Neural cell (in vitro differentiated cells): ENCODE data around the gene SPAG6. TPM values are rescaled to one million over a fixed set of nuclear protein-coding genes. Genes with fewer than 3 reads are reported as not detected.
A peak's percentile ranks its signal among the peaks of the same experiment; 100 is the strongest.

Experiments
- H2AFZ ChIP-seq: fragments of 200-600, 300-800 bp; sonication (generic), shearing (Covaris generic); 2 replicates; pipeline ENCODE4 v1.6.0; 2014; ENCODE audit warnings: low read depth, mild to moderate bottlenecking, antibody characterized with exemption, low read length, moderate library complexity
- H3F3A ChIP-seq: fragments of 200-600 bp; shearing (Covaris generic); 2 replicates; pipeline ENCODE4 v1.6.1; 2016; ENCODE audit warnings: mild to moderate bottlenecking, moderate library complexity, mixed read lengths, antibody characterized with exemption, low read length; ENCODE audit not compliant: insufficient read depth, poor library complexity, severe bottlenecking
- H3K27ac ChIP-seq: fragments of 200-600, 300-800 bp; sonication (generic), shearing (Covaris generic); 2 replicates; pipeline ENCODE4 v1.5.1; 2014; ENCODE audit warnings: mild to moderate bottlenecking, low read length, moderate library complexity
- H3K27me3 ChIP-seq: fragments of 300-800, 200-600 bp; sonication (generic), shearing (Covaris generic); 2 replicates; pipeline ENCODE4 v1.6.0; 2014; ENCODE audit warnings: mild to moderate bottlenecking, low read depth, low read length, moderate library complexity; ENCODE audit not compliant: insufficient read depth
- H3K36me3 ChIP-seq: fragments of 300-800, 200-600 bp; sonication (generic), shearing (Covaris generic); 2 replicates; pipeline ENCODE4 v1.5.1; 2014; ENCODE audit warnings: mild to moderate bottlenecking, antibody characterized with exemption, low read length, moderate library complexity; ENCODE audit not compliant: insufficient read depth
- H3K4me2 ChIP-seq: fragments of 300-800, 200-600 bp; sonication (generic), shearing (Covaris generic); 2 replicates; pipeline ENCODE4 v1.6.0; 2014; ENCODE audit warnings: mild to moderate bottlenecking, low read length
- H3K4me3 ChIP-seq: fragments of 300-800, 200-600 bp; sonication (generic), shearing (Covaris generic); 2 replicates; pipeline ENCODE4 v1.5.1; 2014; ENCODE audit warnings: mild to moderate bottlenecking, low read length, moderate library complexity
- H3K79me2 ChIP-seq: fragments of 200-600 bp; shearing (Covaris generic); replicated peaks from 2 replicates; pipeline ENCODE4 v1.6.0; 2014; ENCODE audit warnings: mild to moderate bottlenecking, low read length, moderate library complexity; ENCODE audit not compliant: insufficient read depth
- H3K9ac ChIP-seq: fragments of 300-800, 200-600 bp; sonication (generic), shearing (Covaris generic); 2 replicates; pipeline ENCODE4 v1.6.1; 2016; ENCODE audit warnings: mild to moderate bottlenecking, low read length, mixed read lengths
- H3K9me2 ChIP-seq: fragments of 200-600 bp; shearing (Covaris generic); 2 replicates; pipeline ENCODE4 v1.6.1; 2016; ENCODE audit warnings: mild to moderate bottlenecking, low read length, mixed read lengths; ENCODE audit not compliant: insufficient read depth
- H3K9me3 ChIP-seq: fragments of 200-600, 300-800 bp; sonication (generic), shearing (Covaris generic); 2 replicates; pipeline ENCODE4 v1.6.1; 2016; ENCODE audit warnings: mild to moderate bottlenecking, mixed run types, low read length, moderate library complexity, mixed read lengths
- H4K20me1 ChIP-seq: fragments of 200-600 bp; shearing (Covaris generic); 2 replicates; pipeline ENCODE4 v1.6.1; 2016; ENCODE audit warnings: mild to moderate bottlenecking, mixed run types; ENCODE audit not compliant: insufficient read depth
- EP300 ChIP-seq: fragments of 450-650 bp; conservative IDR thresholded peaks from 2 replicates; pipeline ENCODE4 v1.6.1; 2014; ENCODE audit warnings: antibody characterized with exemption, mild to moderate bottlenecking, moderate library complexity; ENCODE audit not compliant: poor library complexity, severe bottlenecking
- EZH2 ChIP-seq: fragments of 200-600, 300-800 bp; shearing (Covaris generic), sonication (generic); IDR thresholded peaks from 2 replicates; pipeline ENCODE4 v1.6.1; 2014; ENCODE audit warnings: antibody characterized with exemption, low read length, borderline replicate concordance, mild to moderate bottlenecking; ENCODE audit not compliant: insufficient read depth, poor library complexity, severe bottlenecking
- MXI1 ChIP-seq: fragments of 450-650 bp; conservative IDR thresholded peaks from 2 replicates; pipeline ENCODE4 v1.6.1; 2014; ENCODE audit warnings: antibody characterized with exemption, mild to moderate bottlenecking; ENCODE audit not compliant: poor library complexity, severe bottlenecking
- POLR2AphosphoS5 ChIP-seq: IDR thresholded peaks from 2 replicates; pipeline ENCODE4 v1.6.1; 2012
- RAD21 ChIP-seq: fragments of 450-650 bp; conservative IDR thresholded peaks from 2 replicates; pipeline ENCODE4 v1.6.1; 2014; ENCODE audit warnings: antibody characterized with exemption, mild to moderate bottlenecking, moderate library complexity
- SMC3 ChIP-seq: fragments of 450-650 bp; conservative IDR thresholded peaks from 2 replicates; pipeline ENCODE4 v1.6.1; 2014; ENCODE audit warnings: antibody characterized with exemption, mild to moderate bottlenecking, moderate library complexity; ENCODE audit not compliant: poor library complexity
- TAF1 ChIP-seq: IDR thresholded peaks from 2 replicates; pipeline ENCODE4 v1.6.1; 2012; ENCODE audit warnings: low read depth
- polyA plus RNA-seq: library from polyadenylated mRNA; depleted of rRNA; stranded (reverse); fragments of >200 nt; gene quantifications from 2 replicates; pipeline ENCODE4 v1.2.3, GENCODE V29; 2014
- TF ChIP-seq, protein P1 (sequence below): IDR thresholded peaks from 2 replicates; pipeline ENCODE4 v1.6.1; 2012; ENCODE audit warnings: borderline replicate concordance
- TF ChIP-seq, protein P2 (sequence below): fragments of 450-650 bp; IDR thresholded peaks from 2 replicates; pipeline ENCODE4 v1.5.1; 2014; ENCODE audit warnings: antibody characterized with exemption, mild to moderate bottlenecking, moderate library complexity; ENCODE audit not compliant: poor library complexity, severe bottlenecking

Gene SPAG6
- polyA plus RNA-seq, 1 donor from 2014 or later, result 0.36 TPM

DNA sequence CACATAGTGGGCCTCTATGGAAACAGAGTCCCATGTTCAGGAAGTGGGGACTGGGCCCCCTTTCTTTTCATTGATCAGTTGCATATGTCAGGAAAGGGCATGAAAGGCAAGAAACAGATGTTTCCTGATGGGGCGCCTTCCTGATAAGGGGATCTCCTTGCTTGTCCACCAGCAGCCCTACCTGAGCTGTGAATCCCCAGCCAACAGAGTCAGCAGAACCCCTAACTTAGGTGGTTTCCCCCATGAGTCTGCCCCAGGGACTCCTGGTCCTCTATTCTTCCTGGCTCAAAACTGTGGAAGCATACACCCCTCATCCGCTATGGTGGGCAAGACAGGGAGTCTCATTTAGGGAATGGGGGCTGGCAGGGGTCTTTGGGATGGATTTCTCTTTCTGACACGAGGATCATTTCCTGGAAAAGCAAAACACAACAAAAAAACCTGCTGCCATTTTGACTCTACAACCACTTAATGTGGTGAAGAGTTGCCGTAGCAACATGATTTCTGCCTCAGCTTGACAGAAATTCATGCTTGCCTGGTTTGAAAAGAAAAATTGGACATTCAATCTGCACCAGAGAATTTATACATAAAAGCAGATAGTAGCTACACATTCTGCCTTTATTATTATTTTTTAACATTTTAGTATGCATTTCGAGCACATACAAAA lies 119.8 kb downstream of the SPAG6 start:
- peak overlapping the region; percentile 43 for H3K4me3 ChIP-seq
- H3K9me2 ChIP-seq, result no peaks in the 10 kb centered on the region
- H2AFZ ChIP-seq, result peak overlapping the region; percentile 67
- no peaks in the 10 kb centered on the region for H3K79me2 ChIP-seq
- peak overlapping the region; percentile 52 for H3K4me2 ChIP-seq
- no peaks in the 10 kb centered on the region for H3K27me3 ChIP-seq
- TF ChIP-seq POLR2AphosphoS5, result peak; percentile 43
- TF ChIP-seq, protein P1, sequence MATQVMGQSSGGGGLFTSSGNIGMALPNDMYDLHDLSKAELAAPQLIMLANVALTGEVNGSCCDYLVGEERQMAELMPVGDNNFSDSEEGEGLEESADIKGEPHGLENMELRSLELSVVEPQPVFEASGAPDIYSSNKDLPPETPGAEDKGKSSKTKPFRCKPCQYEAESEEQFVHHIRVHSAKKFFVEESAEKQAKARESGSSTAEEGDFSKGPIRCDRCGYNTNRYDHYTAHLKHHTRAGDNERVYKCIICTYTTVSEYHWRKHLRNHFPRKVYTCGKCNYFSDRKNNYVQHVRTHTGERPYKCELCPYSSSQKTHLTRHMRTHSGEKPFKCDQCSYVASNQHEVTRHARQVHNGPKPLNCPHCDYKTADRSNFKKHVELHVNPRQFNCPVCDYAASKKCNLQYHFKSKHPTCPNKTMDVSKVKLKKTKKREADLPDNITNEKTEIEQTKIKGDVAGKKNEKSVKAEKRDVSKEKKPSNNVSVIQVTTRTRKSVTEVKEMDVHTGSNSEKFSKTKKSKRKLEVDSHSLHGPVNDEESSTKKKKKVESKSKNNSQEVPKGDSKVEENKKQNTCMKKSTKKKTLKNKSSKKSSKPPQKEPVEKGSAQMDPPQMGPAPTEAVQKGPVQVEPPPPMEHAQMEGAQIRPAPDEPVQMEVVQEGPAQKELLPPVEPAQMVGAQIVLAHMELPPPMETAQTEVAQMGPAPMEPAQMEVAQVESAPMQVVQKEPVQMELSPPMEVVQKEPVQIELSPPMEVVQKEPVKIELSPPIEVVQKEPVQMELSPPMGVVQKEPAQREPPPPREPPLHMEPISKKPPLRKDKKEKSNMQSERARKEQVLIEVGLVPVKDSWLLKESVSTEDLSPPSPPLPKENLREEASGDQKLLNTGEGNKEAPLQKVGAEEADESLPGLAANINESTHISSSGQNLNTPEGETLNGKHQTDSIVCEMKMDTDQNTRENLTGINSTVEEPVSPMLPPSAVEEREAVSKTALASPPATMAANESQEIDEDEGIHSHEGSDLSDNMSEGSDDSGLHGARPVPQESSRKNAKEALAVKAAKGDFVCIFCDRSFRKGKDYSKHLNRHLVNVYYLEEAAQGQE, result peak; percentile 28
- peak; percentile 11 for TF ChIP-seq RAD21
- TF ChIP-seq, protein P2, sequence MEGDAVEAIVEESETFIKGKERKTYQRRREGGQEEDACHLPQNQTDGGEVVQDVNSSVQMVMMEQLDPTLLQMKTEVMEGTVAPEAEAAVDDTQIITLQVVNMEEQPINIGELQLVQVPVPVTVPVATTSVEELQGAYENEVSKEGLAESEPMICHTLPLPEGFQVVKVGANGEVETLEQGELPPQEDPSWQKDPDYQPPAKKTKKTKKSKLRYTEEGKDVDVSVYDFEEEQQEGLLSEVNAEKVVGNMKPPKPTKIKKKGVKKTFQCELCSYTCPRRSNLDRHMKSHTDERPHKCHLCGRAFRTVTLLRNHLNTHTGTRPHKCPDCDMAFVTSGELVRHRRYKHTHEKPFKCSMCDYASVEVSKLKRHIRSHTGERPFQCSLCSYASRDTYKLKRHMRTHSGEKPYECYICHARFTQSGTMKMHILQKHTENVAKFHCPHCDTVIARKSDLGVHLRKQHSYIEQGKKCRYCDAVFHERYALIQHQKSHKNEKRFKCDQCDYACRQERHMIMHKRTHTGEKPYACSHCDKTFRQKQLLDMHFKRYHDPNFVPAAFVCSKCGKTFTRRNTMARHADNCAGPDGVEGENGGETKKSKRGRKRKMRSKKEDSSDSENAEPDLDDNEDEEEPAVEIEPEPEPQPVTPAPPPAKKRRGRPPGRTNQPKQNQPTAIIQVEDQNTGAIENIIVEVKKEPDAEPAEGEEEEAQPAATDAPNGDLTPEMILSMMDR, result no peak
- TF ChIP-seq EP300, result peak; percentile 62
- peak; percentile 30 for TF ChIP-seq SMC3
- H3K9ac ChIP-seq, result peak overlapping the region; percentile 61
- H3F3A ChIP-seq, result peaks cover 4% of the 10 kb centered on the region
- H3K9me3 ChIP-seq, result no peaks in the 10 kb centered on the region
- no peaks in the 10 kb centered on the region for H3K36me3 ChIP-seq
- peak overlapping the region; percentile 90 for H3K27ac ChIP-seq
- H4K20me1 ChIP-seq, result no peaks in the 10 kb centered on the region

DNA sequence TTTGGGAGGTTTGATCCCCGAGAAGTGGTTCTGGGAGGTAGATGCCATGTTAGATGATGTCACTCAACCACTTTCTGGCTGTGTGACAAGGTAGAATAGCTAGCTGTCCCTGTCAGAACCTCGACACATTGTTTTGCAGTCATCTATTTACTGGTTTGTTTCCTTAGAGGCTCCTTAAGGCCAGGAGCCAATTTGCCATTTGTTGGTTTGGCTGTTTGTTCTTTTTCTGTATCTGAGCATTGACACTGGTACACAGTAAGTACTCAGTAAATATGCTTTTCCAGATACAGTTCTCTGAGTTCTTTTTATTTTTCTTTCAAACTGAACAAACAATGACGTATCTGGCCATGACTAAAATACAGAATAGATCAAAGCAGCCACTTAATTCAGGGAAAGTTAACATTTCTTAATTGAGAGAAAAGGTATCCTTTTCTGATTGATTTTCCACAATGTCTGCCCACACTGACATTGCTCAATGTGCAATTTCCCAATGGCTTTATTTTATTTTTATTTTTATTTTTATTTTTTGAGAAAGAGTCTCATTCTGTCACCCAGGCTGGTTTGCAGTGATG lies 121.6 kb downstream of the SPAG6 start:
- Histone ChIP-seq H3K9me2 (no peaks in the 10 kb centered on the region), H3K9ac (no peak overlapping the region), H3K9me3 (no peaks in the 10 kb centered on the region), H3K4me2 (no peak overlapping the region), H3K79me2 (no peaks in the 10 kb centered on the region), H3K27ac (peak overlapping the region; percentile 90), H3F3A (peaks cover 4% of the 10 kb centered on the region), H3K27me3 (no peaks in the 10 kb centered on the region), H2AFZ (no peak overlapping the region), H4K20me1 (no peaks in the 10 kb centered on the region), H3K4me3 (no peak overlapping the region), H3K36me3 (no peaks in the 10 kb centered on the region)
- no peak for TF ChIP-seq TAF1
- TF ChIP-seq EZH2, result no peak
- TF ChIP-seq EP300, result no peak
- TF ChIP-seq, protein P2, result no peak
- TF ChIP-seq RAD21, result no peak
- no peak for TF ChIP-seq MXI1
- no peak for TF ChIP-seq SMC3
- no peak for TF ChIP-seq POLR2AphosphoS5
- TF ChIP-seq, protein P1, result no peak
